ENCODE results near the gene AP2B1.

Gene AP2B1

DNA sequence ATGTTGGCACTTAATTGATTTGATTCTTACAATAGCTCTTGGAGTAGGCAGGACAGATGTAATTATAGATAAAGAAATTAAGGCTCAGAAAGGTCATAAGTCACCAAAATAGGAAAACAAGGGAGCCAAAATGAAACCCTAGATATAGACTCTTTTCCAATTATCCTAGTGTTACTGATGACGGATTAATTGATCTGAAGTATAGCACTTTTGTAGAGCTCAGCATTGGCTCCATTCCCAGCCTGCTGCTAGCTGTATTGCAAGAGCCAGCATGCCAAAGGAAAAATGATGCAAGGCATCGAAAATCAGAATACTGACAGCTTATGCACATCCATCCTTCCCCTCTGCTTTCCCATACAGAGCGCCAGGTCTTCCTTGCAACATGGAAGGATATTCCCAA is 122.8 kb downstream of the AP2B1 start:
- TF ChIP-seq, protein P1, sequence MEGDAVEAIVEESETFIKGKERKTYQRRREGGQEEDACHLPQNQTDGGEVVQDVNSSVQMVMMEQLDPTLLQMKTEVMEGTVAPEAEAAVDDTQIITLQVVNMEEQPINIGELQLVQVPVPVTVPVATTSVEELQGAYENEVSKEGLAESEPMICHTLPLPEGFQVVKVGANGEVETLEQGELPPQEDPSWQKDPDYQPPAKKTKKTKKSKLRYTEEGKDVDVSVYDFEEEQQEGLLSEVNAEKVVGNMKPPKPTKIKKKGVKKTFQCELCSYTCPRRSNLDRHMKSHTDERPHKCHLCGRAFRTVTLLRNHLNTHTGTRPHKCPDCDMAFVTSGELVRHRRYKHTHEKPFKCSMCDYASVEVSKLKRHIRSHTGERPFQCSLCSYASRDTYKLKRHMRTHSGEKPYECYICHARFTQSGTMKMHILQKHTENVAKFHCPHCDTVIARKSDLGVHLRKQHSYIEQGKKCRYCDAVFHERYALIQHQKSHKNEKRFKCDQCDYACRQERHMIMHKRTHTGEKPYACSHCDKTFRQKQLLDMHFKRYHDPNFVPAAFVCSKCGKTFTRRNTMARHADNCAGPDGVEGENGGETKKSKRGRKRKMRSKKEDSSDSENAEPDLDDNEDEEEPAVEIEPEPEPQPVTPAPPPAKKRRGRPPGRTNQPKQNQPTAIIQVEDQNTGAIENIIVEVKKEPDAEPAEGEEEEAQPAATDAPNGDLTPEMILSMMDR (IDR thresholded peaks at IDR 0.05; ENCODE audit: extremely low read depth, missing control alignments): no peak
- no peak for DNase-seq (ENCODE audit: low spot score)

DNA sequence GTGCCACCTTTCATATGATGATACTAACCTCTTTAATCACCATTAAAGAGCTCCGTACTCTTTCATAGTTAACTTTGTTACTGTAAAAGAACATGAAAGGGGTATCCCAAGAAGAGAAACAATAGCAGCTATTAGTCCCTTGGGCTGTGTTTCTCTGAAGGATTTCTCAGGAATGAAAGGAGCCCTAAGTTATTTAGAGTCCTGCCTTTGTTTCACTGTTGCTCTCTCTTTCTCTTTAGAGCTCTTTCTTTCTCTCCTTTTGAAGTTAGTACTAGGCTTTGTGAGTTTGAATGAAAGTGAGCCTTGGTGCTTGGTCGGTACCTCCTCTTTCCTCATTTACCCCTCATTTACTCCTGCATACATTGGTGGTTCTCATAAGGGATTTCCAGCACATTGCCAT is 123.8 kb downstream of the AP2B1 start:
- TF ChIP-seq, protein P1 (IDR thresholded peaks at IDR 0.05; ENCODE audit: extremely low read depth, missing control alignments): no peak
- DNase-seq (ENCODE audit: low spot score): no peak

DNA sequence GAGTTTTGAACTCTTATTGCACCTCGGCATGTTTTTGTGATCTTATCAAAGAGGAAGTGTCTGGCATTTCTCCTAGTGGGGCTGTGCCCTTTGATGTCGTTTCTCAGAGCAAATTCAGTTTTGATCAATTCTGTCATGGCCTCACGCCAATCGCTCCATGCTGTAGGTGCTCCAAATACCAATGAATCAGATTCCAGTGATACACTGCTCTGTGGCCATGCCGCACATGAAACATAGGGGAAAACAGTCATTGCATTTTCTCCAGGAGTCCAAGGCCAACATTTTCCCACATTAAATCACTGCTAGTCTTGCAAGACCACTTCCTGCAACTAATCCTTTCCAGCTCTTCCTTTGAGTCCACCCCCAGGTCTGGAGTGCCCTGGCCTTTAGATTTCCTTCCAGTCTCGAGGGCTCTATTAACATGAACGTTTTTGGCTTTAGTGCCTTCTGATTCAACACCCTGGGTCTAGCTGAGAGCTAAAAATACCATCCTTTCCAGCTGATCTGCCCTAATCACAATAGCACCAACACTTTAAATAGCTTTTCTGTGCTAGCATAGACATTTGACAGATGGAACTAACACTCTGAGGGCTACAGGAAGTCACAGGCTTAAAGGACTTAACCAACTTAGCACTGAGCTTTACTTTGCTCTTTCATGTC is 126.1 kb downstream of the AP2B1 start:
- DNase-seq (ENCODE audit: low spot score): no peak
- TF ChIP-seq, protein P1 (IDR thresholded peaks at IDR 0.05; ENCODE audit: extremely low read depth, missing control alignments): no peak

DNA sequence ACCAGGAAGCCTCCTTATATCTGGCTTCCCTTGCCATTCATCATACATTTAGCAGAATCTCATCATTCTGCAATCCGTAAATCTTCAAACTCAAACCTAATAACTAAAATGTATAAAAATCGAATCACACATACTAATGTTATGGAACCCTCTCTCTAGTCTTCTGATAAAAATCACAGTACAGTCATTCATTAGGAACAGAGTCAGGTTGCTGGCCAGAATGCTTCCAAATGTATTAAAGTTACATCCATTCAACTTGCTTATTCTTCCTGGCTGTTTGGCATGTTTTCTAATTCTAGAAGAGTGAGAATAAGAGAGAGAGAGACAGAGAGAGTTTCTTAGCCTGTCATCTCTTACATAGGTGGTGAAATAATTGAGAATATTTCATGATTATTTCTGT is 127.9 kb downstream of the AP2B1 start:
- no peak for DNase-seq (ENCODE audit: low spot score)
- TF ChIP-seq, protein P1 (IDR thresholded peaks at IDR 0.05; ENCODE audit: extremely low read depth, missing control alignments): no peak

DNA sequence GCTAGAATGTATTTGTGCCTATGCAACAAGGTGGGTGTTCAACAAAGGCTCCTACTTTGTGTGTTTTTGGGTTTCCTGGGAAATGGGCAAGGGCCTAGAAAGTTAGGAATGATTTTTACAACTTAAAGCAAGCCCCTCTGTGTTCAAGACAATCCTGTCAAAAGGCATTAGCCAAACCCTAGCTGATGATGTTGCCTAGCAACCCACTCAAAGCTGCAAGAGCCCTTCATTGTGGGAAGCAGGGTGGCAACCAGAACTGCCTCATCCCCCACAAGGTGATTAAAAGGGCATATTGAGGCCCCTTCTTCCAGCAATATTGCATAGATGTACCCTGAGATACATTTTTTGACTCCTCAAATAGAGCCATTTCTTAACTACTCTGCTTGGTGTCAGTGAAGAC is 128.3 kb downstream of the AP2B1 start:
- TF ChIP-seq, protein P1 (IDR thresholded peaks at IDR 0.05; ENCODE audit: extremely low read depth, missing control alignments): no peak
- no peak for DNase-seq (ENCODE audit: low spot score)

DNA sequence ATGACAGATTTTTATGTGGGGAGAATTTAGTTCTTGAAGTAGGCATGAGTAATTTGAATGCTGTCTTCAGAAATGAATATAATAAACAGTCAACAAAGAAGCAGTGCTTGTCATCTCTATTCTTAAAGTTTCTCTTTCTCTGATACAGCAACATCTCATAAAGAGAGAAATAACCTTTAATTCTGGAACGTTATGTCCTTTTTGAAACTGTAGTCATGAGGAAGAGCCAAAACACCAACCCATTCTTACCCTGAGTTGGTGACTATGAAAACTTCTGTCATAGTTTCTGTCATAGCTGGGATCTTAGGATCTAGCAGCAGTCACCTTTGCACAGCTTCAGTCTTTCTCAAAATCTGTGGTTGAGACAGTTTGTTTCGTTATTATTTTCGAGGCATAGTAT is 129.1 kb downstream of the AP2B1 start:
- TF ChIP-seq, protein P1 (IDR thresholded peaks at IDR 0.05; ENCODE audit: extremely low read depth, missing control alignments): no peak
- DNase-seq (ENCODE audit: low spot score): no peak

DNA sequence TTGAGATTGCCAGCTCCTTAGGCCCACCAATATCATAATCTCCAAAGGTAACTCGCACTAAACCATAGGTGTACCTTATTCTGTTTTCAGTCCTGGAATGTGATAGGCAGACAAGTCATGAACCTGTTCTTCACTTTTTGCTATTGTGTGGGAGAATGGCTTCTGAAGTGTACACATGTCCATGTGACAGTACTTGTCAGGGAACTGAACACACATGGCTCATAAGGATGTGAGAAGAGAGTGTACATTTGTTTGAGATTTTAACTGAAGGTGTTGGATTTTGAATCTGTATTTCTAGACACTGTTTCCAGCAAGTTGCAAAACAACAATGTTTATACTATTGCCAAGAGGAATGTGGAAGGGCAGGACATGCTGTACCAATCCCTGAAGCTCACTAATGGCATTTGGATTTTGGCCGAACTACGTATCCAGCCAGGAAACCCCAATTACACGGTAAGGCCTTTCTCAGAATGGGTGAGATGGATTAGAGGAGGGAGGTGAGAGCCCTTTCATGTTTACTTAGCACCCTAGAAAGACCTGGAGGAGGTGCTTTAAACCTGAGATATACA is 129.9 kb downstream of the AP2B1 start:
- no peak for DNase-seq (ENCODE audit: low spot score)

More for the DNA sequence above, 129.9 kb downstream of the AP2B1 start:
- TF ChIP-seq, protein P1 (IDR thresholded peaks at IDR 0.05; ENCODE audit: extremely low read depth, missing control alignments): no peak

All from GM20000 (cell line).